Erythroblast (primary cell): ENCODE results near the gene EFNA2.

Experiments
- DNase-seq, 2 experiments: peaks; one replicate each; lab custom pipeline; 2025; lab: John Stamatoyannopoulos, UW
- GATA1 ChIP-seq: IDR thresholded peaks from 2 replicates; pipeline ENCODE4 v1.6.1; 2011; ENCODE audit warnings: low read depth, mild to moderate bottlenecking, control low read depth, low read length, moderate library complexity
- POLR2A ChIP-seq: IDR thresholded peaks from 2 replicates; pipeline ENCODE4 v1.6.1; 2011; ENCODE audit warnings: mild to moderate bottlenecking, low read length

Gene EFNA2

DNA sequence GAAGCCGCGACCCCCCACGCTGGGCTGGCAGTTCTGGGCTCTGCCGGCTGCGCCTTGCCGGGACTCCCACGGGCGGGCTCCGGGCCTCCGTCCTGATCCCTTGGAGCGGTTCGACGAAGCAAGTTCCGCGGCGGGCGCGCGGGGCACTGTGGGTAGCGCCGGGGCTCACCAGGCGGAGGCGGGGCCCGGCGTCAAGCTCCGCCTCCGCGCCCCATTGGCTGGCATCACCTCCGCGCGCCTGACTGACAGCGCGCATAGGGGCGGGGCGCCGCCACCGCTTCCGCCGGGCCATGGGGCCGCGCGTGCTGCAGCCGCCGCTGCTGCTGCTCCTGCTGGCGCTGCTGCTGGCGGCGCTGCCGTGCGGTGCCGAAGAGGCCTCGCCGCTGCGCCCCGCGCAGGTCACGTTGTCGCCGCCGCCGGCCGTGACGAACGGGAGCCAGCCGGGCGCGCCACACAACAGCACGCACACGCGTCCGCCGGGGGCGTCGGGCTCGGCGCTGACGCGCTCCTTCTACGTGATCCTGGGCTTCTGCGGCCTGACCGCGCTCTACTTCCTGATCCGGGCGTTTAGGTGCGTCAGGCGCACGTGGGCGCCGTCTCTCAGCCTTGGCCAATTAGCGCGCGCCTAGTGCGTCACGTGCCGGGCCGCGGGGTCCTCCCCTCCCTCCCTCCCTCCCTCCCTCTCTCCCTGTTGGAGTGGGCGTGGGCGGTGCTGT is 10.3 kb upstream of the EFNA2 start, which contains the start of gene FAM174C:
FAM174C (plus strand) TSS at position 271 of the 716 bp plus-strand sequence; CDS start at position 291, 20 bp downstream.
- peak; percentile 98 for DNase-seq

DNA sequence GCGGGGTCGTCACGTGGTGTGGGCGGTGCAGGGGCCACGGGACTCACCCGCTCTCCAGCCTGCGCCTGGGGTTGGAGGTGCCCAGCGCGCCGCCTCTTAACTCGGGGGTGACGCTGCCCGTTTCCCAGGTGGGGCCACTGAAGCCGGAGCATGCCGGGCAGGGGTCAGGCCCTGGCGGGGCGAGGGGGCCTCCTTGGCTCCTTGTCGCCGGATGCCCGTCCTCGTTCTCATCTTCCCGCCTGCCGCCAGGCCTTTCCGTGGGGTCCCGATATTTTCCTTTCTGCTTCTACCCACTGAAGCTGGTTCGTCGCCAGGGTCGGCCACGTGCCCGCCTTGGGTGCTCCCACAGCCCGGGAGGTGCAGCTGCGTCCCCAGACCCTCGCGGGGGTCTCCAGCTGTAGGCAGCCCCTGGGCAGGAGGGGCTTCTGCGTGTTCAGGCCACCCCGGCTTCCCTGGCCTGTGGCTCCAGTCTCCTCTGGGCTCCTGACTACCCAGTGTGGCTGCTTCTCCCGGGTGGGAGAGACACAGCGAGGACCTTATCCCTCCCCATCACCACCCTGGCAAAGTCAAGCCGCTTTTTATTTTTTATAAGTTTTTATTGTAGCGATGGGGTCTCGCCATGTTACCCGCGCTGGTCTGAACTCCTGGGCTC is 9.6 kb upstream of the EFNA2 start:
- DNase-seq = no peak
- no peak for TF ChIP-seq POLR2A
- TF ChIP-seq GATA1 = no peak

More for the DNA sequence above, 10.3 kb upstream of the EFNA2 start, which contains the start of gene FAM174C:
- TF ChIP-seq GATA1 (no peak), POLR2A (peak; percentile 93)

DNA sequence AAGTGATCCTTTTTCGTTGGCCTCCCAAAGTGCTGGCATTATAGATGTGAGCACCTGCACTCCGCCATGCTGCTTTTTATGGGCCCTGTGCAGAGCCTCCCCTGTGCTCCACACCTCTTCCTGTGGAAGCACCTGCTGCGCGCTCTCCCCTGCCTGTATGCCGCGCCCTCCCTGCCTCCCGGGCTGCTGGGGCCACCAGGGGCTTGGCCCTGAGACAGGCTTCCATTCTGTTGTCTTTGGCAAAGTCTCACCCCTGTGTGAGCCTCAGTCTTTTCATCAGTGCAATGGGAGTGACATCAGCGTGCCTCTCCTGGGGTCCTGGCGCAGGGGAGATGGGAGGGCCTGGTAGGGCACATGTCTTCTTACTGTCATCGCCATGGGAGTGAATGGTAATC is 9.0 kb upstream of the EFNA2 start:
- TF ChIP-seq GATA1 (no peak), POLR2A (no peak)

DNA sequence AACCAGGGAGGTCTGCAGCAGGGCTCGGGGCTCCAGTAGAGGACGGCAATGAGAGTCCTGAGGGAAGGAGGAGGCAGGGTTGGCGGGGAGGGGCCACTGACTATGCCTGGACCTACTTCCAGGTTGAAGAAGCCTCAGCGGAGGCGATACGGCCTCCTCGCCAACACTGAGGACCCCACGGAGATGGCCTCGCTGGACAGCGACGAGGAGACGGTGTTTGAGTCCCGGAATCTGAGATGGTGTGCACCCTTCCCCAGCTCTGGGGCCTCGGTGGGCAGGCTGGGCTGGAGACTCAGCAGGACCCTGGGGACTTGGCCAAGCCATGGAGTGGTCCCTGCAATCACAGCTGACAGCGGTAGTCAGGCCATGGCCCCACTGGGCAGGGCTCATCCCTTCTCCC is 8.6 kb upstream of the EFNA2 start:
- no peak for DNase-seq
- TF ChIP-seq POLR2A = no peak
- TF ChIP-seq GATA1 = no peak

More for the DNA sequence above, 9.0 kb upstream of the EFNA2 start:
- DNase-seq = no peak

DNA sequence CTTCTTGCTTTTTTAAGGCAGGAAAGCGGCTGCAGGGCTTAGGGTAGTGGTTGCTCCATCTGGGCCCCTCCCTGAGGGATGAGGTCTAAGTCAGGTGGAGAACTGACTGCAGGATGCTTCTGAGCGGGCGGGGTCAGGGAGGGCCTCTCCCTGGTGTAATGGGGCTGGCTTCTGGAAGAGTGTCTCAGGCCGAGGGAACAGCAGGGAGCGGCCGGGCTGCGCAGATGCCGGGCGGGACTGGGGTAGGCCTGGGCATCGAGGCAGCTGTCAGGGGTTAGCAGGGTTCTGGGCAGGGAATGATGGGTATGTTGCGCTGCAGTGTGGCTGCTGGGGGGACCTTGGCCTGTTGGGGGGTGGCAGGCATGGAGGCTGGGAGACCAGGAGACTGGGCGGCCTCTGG is 7.6 kb upstream of the EFNA2 start:
- TF ChIP-seq GATA1 (no peak), POLR2A (no peak)
- DNase-seq = no peak

DNA sequence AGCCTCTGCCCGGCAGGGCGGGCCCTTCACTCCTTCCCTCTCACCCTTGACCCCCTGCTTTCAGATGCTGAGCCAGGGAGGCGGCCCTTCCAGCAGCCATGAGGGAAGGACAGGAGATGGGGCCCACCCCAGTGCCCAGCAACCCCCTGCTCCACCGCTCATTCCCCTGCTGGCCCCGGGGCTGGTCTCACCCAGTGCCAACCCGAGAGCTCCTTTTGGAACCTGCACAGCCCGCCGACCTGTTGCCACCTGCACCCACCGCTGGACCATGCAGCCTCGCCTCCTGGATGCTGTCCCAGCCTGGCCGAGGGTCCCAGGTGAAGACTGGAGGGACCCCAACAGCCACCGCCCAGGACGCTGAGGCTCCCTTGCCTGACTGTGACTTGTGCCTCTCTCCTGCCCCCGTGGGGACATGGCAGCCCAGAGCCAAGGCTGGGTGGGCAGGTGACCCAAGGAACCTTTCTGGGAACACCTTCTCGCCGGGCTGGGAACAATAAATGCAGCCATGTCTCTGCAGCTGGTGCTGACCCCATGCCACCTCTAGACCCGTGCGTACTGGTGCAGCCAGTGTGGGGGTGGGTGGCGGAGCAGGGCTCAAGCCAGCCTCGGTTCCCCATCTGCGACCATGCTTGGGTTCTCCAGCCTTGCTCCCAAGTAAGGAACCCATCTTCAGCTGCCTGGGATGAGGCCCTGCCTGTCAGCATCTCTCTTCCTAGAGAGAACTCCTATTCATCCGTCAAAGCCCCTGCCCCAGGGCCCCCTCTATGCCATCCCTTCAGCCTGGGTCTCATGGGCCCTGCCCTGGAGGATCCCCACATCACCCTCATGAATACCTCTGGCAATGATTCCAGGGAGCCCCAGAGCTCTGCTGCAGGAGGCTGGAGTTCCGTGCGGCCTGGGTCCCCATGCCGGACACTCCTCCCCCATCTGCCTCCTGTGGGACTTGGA is 6.7 kb upstream of the EFNA2 start:
- DNase-seq = no peak
- no peak for TF ChIP-seq POLR2A
- TF ChIP-seq GATA1 = no peak

DNA sequence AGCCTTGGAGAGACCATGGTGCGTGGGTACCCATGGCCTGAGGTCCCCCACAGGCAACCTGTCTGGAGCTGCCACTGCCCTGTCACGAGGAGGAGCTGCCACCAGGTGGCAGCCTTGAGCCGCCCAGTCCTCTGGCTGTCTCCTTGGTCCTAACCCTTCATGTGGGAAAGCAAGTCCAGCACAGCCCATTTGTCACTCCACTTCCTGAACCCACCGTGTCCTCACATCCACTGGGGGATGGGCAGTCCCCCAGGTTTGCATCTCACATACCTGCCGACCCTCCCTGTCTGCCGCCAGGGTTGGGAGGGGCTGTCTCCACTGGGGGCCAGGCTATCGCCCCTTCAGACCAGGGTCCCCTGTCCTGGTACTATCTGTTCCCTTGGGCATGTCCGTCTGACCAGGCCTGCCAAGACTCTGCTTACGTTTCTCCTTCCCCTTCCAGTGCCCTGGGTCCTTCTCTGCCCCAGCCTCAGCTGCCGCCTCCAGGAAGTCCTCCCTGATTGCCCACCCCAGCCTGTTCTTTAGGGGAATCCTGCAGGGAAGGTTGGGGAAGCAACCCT is 5.8 kb upstream of the EFNA2 start:
- peak; percentile 83 to 91 for DNase-seq
- no peak for TF ChIP-seq GATA1
- no peak for TF ChIP-seq POLR2A

DNA sequence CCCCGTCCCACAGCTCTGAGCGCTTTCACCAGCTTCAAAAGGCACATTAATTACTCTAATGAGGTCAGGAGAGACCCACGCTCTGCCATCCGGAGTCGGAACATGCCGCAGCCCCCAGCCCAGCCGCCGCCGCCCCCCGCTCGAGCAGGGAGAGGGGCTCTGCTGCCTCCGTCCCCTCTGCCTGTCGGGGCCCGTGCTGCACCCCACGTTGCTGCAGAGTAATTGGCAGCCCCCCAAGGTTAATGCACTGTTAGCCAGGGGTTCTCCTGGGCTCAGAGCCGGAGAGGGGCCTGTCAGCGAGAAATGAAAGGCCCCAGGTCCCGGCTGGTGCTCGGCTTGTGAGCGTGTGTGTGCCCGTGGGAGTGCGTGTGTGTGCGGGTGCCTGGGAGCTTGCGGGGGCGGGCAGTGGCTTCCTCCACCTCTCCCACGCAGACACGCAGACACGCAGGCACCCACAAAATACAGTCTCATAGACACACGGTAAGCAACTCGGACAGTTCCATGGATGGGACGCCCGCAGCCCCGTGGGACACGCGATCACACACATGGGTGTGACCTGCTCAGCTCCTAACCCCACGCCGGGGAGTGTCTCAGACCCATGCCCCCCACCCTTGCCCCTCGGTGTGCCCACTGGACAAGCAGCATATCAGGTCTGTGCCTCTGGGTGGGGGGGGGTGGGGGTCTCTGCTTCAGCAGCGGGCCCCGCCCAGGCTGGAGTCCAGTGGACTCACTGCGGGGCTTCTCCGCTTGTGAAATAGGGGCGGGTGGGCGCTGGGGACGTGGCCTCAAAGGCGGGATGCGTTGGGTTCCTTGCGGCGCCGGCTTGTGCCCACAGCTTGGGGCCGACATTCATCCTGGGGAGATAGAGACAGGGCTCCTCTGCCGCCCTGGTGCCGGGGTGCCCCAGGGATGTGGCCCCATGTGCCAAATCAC is 4.8 kb upstream of the EFNA2 start:
- DNase-seq = no peak
- TF ChIP-seq POLR2A = no peak
- no peak for TF ChIP-seq GATA1

DNA sequence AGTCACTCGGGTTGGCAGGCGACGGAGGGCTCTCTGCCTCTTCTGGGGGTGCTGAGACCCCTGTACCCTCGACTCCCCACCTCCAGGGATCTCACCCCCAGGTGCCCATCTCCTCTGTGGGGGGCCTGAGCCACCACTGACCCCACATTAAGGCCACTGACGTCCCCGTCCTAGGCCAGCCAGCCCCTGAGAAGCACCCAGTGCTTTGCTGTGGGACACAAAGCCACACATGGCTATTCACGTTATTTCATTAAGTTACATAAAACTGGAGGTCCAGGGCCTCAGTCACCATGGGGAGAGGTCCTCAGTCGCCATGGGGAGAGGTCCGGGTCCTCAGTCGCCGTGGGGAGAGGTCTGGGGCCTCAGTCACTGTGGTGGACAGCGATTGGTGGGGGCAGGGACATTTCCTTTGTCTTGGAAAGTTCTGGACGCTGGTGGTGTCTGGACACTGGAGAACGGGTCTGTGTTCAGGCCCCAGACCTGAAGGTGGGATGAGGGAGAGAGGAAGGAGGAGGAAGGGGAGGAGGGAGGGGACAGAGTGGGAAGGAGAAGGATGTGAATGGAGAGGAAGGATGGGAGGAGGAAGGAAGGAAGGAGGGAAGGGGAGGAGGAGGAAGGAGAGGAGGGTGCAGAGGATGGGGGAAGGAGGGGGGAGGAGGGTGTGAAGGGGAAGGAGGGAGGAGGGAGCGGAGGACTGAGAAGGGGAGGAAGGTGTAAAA is 3.9 kb upstream of the EFNA2 start:
- no peak for TF ChIP-seq GATA1
- TF ChIP-seq POLR2A = no peak
- no peak for DNase-seq

DNA sequence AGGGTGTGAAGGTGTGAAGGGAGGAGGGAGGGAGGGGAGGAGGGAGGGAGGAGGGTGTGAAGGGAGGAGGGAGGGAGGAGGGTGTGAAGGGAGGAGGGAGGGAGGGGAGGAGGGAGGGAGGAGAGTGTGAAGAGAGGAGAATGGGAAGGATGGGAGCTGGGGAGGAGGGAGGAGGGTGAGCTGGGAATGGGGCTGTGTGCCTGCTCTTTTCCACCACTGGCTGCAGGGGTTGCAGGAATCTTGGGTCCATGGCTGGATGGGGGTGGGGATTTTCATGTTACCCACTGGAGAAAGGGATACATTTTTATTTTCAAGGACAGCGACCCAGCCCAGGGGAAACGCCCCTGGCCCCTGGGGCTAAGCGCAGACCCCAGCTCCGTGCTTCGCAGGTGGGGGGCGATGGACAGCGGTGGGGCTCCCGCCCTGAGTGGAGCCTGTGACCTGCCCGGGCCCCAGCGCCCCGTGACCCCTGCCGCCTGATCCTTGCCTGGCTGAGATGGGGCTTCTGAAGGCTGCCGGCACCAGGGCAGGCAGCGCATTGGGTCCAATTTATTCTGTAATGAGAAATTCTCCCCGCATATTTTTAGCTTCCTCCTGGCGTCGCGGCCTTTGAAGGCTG is 3.0 kb upstream of the EFNA2 start:
- TF ChIP-seq GATA1 (no peak), POLR2A (no peak)
- no peak for DNase-seq

DNA sequence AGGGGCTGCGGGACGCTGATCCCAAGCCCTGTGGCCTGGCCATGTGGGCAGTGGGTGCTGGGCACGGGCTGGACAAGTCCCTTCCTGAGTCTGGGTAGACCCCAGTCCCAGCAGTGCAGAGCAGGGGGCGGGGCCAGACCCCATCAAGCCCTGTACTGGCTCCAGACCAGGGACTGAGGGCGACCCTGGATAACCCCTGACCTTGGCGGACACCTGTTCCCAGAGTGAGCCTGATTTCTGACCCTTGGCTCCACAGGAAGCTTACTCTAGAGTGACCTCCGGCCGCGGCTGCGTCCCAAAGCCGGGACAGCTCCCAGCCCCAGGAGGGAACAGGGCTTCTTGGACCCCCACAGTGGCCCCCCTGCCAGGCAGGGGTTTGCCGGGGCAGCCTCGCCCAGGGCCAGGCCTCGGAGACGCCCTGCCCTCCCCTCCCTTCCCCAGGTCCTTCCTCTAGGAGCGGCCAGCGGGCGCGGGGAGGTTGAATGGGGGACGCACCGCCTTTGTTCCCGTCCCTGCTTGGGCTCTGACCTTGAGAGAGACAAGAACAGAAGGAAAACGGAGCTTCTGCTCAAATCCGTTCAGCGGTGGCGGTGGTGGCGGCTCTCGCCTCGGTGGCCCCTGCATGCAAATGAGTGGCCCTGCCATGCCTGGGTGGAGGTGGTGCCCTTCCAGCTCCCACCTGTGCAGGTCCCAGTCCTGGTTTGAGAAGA is 2.3 kb upstream of the EFNA2 start:
- TF ChIP-seq GATA1 = no peak
- no peak for TF ChIP-seq POLR2A
- no peak for DNase-seq
